SK-N-SH (cell line): ENCODE results near the gene ARPC5L. TPM values are rescaled to one million over a fixed set of nuclear protein-coding genes. Genes with fewer than 3 reads are reported as not detected.

Experiments used
- CTCF ChIA-PET: fragments of 300-600, 350-600 bp; formaldehyde crosslinking; extraction: SDS; loops from one replicate; lab custom pipeline; 2021; lab: Yijun Ruan, JAX
- POLR2A ChIA-PET: fragments of 350-600 bp; sonication (Branson Sonifier 250); formaldehyde crosslinking; extraction: SDS; loops from one replicate; lab custom pipeline; 2020; ENCODE audit warnings: antibody characterized with exemption, inconsistent platforms; lab: Yijun Ruan, JAX
- DNase-seq: peaks from one replicate; pipeline ENCODE4 v3.0.0; 2012
- H2AFZ ChIP-seq: fragments of 200-600 bp; sonication (generic); 2 replicates; pipeline ENCODE4 v1.8.1; 2016; ENCODE audit warnings: antibody characterized with exemption, mild to moderate bottlenecking, low read depth
- H3F3A ChIP-seq: fragments of 200-600 bp; sonication (generic); replicated peaks from 2 replicates; pipeline ENCODE3; 2016; ENCODE audit warnings: antibody characterized with exemption, mild to moderate bottlenecking; ENCODE audit not compliant: insufficient read depth
- H3K27ac ChIP-seq, 2 experiments: fragments of 200-500 bp in 1 of 2; fragments of 200-600 bp in 1 of 2; sonication (Bioruptor generic) in 1 of 2; sonication (generic), shearing (Covaris generic) in 1 of 2; 2 replicates each; pipeline versions ENCODE4 v1.5.1 to v1.6.1; 2014 to 2016; ENCODE audit warnings: low read depth in 2 of 2, inconsistent platforms in 1 of 2, low read length in 1 of 2, mild to moderate bottlenecking in 1 of 2, mixed read lengths in 1 of 2
- H3K27me3 ChIP-seq: fragments of 200-600 bp; sonication (generic), shearing (Covaris generic); 2 replicates; pipeline ENCODE4 v1.6.1; 2016; ENCODE audit warnings: mixed run types; ENCODE audit not compliant: insufficient read depth
- H3K36me3 ChIP-seq, 2 experiments: fragments of 200-500 bp in 1 of 2; fragments of 200-600 bp in 1 of 2; sonication (Bioruptor generic) in 1 of 2; sonication (generic) in 1 of 2; replicated peaks in 1 of 2; 2 replicates each; pipeline versions ENCODE3 to v1.5.1; 2014 to 2016; ENCODE audit warnings: low read length in 1 of 2, mild to moderate bottlenecking in 1 of 2; ENCODE audit not compliant: insufficient read depth in 2 of 2, control insufficient read depth in 1 of 2
- H3K4me1 ChIP-seq, 2 experiments: fragments of 200-500 bp in 1 of 2; fragments of 200-600 bp in 1 of 2; sonication (Bioruptor generic) in 1 of 2; sonication (generic), shearing (Covaris generic) in 1 of 2; 2 replicates each; pipeline versions ENCODE4 v1.5.1 to v1.6.1; 2014 to 2016; ENCODE audit warnings: low read depth in 1 of 2, low read length in 1 of 2, mixed run types in 1 of 2; ENCODE audit not compliant: insufficient read depth in 2 of 2, control insufficient read depth in 1 of 2
- H3K4me2 ChIP-seq: fragments of 200-600 bp; sonication (generic), shearing (Covaris generic); 2 replicates; pipeline ENCODE4 v1.6.1; 2017; ENCODE audit warnings: mixed run types
- H3K4me3 ChIP-seq, 2 experiments: fragments of 200-500 bp in 1 of 2; fragments of 200-600 bp in 1 of 2; sonication (Bioruptor generic) in 1 of 2; sonication (generic), shearing (Covaris generic) in 1 of 2; 2 replicates each; pipeline versions ENCODE4 v1.5.1 to v1.8.1; 2014 to 2016; ENCODE audit warnings: low read depth in 2 of 2, inconsistent platforms in 1 of 2, low read length in 1 of 2, mild to moderate bottlenecking in 1 of 2, mixed read lengths in 1 of 2, moderate library complexity in 1 of 2
- H3K79me2 ChIP-seq: fragments of 200-600 bp; sonication (generic); 2 replicates; pipeline ENCODE4 v1.8.1; 2017; ENCODE audit warnings: mild to moderate bottlenecking; ENCODE audit not compliant: insufficient read depth
- H3K9ac ChIP-seq: fragments of 200-600 bp; sonication (generic); 2 replicates; pipeline ENCODE4 v1.6.1; 2017; ENCODE audit warnings: mixed run types
- H3K9me2 ChIP-seq: fragments of 200-600 bp; sonication (generic); 2 replicates; pipeline ENCODE4 v1.6.1; 2017; ENCODE audit warnings: mixed run types
- H3K9me3 ChIP-seq: fragments of 200-600 bp; sonication (generic); 2 replicates; pipeline ENCODE4 v1.6.1; 2017; ENCODE audit warnings: mixed run types, mild to moderate bottlenecking, moderate library complexity
- H4K20me1 ChIP-seq: fragments of 200-600 bp; sonication (generic); 2 replicates; pipeline ENCODE4 v1.6.1; 2017; ENCODE audit warnings: mild to moderate bottlenecking, mixed run types; ENCODE audit not compliant: insufficient read depth
- ELF1 ChIP-seq: IDR thresholded peaks from 2 replicates; pipeline ENCODE4 v1.4.0; 2012
- EP300 ChIP-seq, 2 experiments: IDR thresholded peaks; 2 replicates each; pipeline versions ENCODE4 v1.4.0 to v1.6.1; 2012; ENCODE audit warnings: borderline replicate concordance in 1 of 2, low read depth in 1 of 2, low read length in 1 of 2
- EZH2phosphoT487 ChIP-seq: fragments of 200-600 bp; sonication (generic); IDR thresholded peaks from 2 replicates; pipeline ENCODE4 v1.6.1; 2017; ENCODE audit warnings: low read depth, mixed run types, mild to moderate bottlenecking, antibody characterized with exemption, moderate library complexity, borderline replicate concordance
- FOSL2 ChIP-seq: IDR thresholded peaks from 2 replicates; pipeline ENCODE4 v1.4.0; 2012; ENCODE audit warnings: low read depth, mild to moderate bottlenecking, moderate library complexity, borderline replicate concordance
- GABPA ChIP-seq: IDR thresholded peaks from 2 replicates; pipeline ENCODE4 v1.4.0; 2012; ENCODE audit warnings: low read depth, mild to moderate bottlenecking
- GATA2 ChIP-seq: sonication (generic); formaldehyde crosslinking; IDR thresholded peaks from 2 replicates; pipeline ENCODE4 v1.5.0; 2020; ENCODE audit warnings: mild to moderate bottlenecking, missing genetic modification reagents
- JUND ChIP-seq: IDR thresholded peaks from 2 replicates; pipeline ENCODE4 v1.4.0; 2012
- MXI1 ChIP-seq: IDR thresholded peaks from 2 replicates; pipeline ENCODE4 v1.6.1; 2012; ENCODE audit warnings: mild to moderate bottlenecking, low read depth, low read length, improper control_type of control experiment
- NRF1 ChIP-seq: IDR thresholded peaks from 2 replicates; pipeline ENCODE4 v1.6.1; 2012; ENCODE audit warnings: low read depth, mild to moderate bottlenecking, low read length
- TAF1 ChIP-seq: IDR thresholded peaks from 2 replicates; pipeline ENCODE4 v1.6.1; 2012; ENCODE audit warnings: low read depth, mild to moderate bottlenecking, low read length, moderate library complexity, borderline replicate concordance
- TCF12 ChIP-seq: IDR thresholded peaks from 2 replicates; pipeline ENCODE4 v1.4.0; 2012
- TEAD4 ChIP-seq: IDR thresholded peaks from 2 replicates; pipeline ENCODE4 v1.4.0; 2012; ENCODE audit warnings: mild to moderate bottlenecking, borderline replicate concordance; ENCODE audit not compliant: insufficient read depth
- YY1 ChIP-seq: IDR thresholded peaks from 2 replicates; pipeline ENCODE4 v1.4.0; 2012; ENCODE audit warnings: low read depth, mild to moderate bottlenecking
- WGBS: methylation state at CpG from one replicate; pipeline ENCODE4 v1.1.6; 2017; ENCODE audit warnings: low lambda C conversion rate; 5-methylcytosine and 5-hydroxymethylcytosine counted together
- polyA plus RNA-seq, 3 experiments: library from polyadenylated mRNA; depleted of rRNA; stranded (reverse); fragments of >200 nt; gene quantifications; 2 replicates each; pipeline ENCODE4 v1.2.3, GENCODE V29; 2012
- TF ChIP-seq, protein P1 (sequence below): IDR thresholded peaks from 2 replicates; pipeline ENCODE4; 2012
- TF ChIP-seq, protein P2 (sequence below): IDR thresholded peaks from 2 replicates; pipeline ENCODE4 v1.4.0; 2012; ENCODE audit warnings: low read depth, borderline replicate concordance
- TF ChIP-seq, protein P3 (sequence below): fragments of 150-350 bp; IDR thresholded peaks from 2 replicates; pipeline ENCODE4 v1.6.1; 2016; ENCODE audit warnings: mild to moderate bottlenecking, low read depth, low read length
- TF ChIP-seq, protein P4 (sequence below): fragments of 150-350 bp; IDR thresholded peaks from 2 replicates; pipeline ENCODE4 v1.6.1; 2017; ENCODE audit warnings: antibody characterized with exemption, low read length, low read depth, borderline replicate concordance

ARPC5L gene
- polyA plus RNA-seq, 1 of the 3 experiments (the other 2 are of a cell fraction), result 73.1 TPM

DNA sequence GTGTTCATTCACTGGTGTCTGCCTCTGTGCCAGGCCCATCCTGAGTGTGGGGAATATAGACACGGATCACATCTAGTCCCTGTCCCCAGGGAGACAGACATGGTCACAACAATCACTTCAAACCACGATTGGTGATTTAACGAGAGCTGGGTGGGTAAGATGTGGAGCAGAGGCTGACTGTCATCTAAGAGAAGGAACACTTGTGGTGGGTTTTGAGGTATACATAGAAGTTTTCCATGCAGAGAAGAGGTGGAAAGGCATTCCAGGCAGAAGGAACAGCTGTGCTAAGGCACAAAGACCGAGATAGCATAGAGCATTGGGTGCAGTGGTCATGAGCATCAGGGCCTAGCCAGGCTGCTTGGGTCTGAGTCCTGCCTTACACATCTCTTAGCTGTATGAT is 31.3 kb upstream of the ARPC5L start (continued):
- TF ChIP-seq, protein P1, sequence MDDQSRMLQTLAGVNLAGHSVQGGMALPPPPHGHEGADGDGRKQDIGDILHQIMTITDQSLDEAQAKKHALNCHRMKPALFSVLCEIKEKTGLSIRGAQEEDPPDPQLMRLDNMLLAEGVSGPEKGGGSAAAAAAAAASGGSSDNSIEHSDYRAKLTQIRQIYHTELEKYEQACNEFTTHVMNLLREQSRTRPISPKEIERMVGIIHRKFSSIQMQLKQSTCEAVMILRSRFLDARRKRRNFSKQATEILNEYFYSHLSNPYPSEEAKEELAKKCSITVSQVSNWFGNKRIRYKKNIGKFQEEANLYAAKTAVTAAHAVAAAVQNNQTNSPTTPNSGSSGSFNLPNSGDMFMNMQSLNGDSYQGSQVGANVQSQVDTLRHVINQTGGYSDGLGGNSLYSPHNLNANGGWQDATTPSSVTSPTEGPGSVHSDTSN, result no peak
- no peak for TF ChIP-seq MXI1
- no peak for TF ChIP-seq GABPA
- no peak for TF ChIP-seq TAF1
- no peak for TF ChIP-seq NRF1
- TF ChIP-seq, protein P2, sequence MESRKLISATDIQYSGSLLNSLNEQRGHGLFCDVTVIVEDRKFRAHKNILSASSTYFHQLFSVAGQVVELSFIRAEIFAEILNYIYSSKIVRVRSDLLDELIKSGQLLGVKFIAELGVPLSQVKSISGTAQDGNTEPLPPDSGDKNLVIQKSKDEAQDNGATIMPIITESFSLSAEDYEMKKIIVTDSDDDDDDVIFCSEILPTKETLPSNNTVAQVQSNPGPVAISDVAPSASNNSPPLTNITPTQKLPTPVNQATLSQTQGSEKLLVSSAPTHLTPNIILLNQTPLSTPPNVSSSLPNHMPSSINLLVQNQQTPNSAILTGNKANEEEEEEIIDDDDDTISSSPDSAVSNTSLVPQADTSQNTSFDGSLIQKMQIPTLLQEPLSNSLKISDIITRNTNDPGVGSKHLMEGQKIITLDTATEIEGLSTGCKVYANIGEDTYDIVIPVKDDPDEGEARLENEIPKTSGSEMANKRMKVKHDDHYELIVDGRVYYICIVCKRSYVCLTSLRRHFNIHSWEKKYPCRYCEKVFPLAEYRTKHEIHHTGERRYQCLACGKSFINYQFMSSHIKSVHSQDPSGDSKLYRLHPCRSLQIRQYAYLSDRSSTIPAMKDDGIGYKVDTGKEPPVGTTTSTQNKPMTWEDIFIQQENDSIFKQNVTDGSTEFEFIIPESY, result no peak
- no peak for TF ChIP-seq EP300 (IDR thresholded peaks at IDR 0.05; ENCODE audit: borderline replicate concordance in 1 of 2, low read depth in 1 of 2, low read length in 1 of 2)
- TF ChIP-seq, protein P3, sequence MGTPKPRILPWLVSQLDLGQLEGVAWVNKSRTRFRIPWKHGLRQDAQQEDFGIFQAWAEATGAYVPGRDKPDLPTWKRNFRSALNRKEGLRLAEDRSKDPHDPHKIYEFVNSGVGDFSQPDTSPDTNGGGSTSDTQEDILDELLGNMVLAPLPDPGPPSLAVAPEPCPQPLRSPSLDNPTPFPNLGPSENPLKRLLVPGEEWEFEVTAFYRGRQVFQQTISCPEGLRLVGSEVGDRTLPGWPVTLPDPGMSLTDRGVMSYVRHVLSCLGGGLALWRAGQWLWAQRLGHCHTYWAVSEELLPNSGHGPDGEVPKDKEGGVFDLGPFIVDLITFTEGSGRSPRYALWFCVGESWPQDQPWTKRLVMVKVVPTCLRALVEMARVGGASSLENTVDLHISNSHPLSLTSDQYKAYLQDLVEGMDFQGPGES, result no peak
- TF ChIP-seq EZH2phosphoT487, result no peak

DNA sequence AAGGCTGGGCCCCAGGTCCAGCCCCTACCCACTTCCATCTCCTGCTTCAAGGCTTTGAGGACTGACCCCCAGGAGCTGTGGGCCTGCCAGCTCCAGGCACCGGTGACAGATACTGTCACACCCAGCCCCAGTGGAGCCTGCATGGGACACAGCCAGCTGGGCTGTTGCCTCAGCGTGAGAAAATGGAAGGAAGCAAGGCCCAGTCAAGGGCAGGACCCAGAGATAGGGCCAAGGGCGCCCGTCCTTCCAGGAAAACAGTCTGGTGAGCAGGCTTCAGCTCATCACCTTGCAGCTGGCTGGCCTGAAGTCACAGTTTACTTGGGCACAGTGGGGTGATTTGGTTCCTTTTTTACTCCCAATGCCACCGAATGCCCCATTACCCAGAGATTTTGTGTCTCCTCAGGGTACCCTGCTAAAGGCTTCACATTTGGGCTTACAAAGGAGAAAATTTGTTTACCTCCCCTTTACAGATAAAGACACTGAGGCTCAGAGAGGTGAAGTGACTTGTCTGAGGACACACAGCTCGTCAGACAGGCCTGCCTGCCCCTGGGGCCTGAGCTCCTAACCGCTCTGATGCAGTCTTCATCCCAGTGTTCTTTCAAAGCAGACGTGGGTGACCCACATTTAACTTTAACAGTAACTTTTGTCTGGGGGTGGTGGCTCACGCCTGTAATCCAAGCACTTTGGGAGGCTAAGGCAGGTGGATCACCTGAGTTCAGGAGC is 30.1 kb upstream of the ARPC5L start:
- CTCF ChIA-PET, result interaction anchor here (4.1 to 33.6 kb wide), 3 partner anchors 9 to 56 kb away, joined by 18 to 1436 read pairs (median 353); partner anchors contain the start of genes NR6A1, OLFML2A and WDR38
- H3K4me1 ChIP-seq, result peaks cover 14 to 24% of the 10 kb centered on the region in 2 experiments; a peak in 3 of 4 replicates
- no peak for DNase-seq
- no peak overlapping the region for H3K4me2 ChIP-seq
- H3K9me3 ChIP-seq, result no peaks in the 10 kb centered on the region
- H3K27ac ChIP-seq, result peak overlapping the region in 1 of 2 experiments; percentile 65; a peak in 2 of 4 replicates
- no peaks in the 10 kb centered on the region for H3K27me3 ChIP-seq
- no peaks in the 10 kb centered on the region for H4K20me1 ChIP-seq
- H3F3A ChIP-seq, result peaks cover 25% of the 10 kb centered on the region
- no peak overlapping the region for H3K4me3 ChIP-seq
- H3K9me2 ChIP-seq, result no peaks in the 10 kb centered on the region
- no peak overlapping the region for H2AFZ ChIP-seq
- H3K79me2 ChIP-seq, result no peaks in the 10 kb centered on the region
- POLR2A ChIA-PET, result no interaction called here
- H3K9ac ChIP-seq, result no peak overlapping the region
- no peak for TF ChIP-seq NRF1
- no peak for TF ChIP-seq ELF1
- no peak for TF ChIP-seq FOSL2
- no peak for TF ChIP-seq JUND
- TF ChIP-seq, protein P4, sequence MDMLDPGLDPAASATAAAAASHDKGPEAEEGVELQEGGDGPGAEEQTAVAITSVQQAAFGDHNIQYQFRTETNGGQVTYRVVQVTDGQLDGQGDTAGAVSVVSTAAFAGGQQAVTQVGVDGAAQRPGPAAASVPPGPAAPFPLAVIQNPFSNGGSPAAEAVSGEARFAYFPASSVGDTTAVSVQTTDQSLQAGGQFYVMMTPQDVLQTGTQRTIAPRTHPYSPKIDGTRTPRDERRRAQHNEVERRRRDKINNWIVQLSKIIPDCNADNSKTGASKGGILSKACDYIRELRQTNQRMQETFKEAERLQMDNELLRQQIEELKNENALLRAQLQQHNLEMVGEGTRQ, result no peak
- TF ChIP-seq GATA2 (CRISPR knock-in tag), result no peak
- TF ChIP-seq YY1, result no peak
- TF ChIP-seq TEAD4, result no peak
- no peak for TF ChIP-seq TCF12
- no peaks in the 10 kb centered on the region for H3K36me3 ChIP-seq
- 93% methylated on average over 8 of the region's 9 CpGs for WGBS
